H1 (cell line): Measurements from ENCODE around the gene PHF10. TPM values are rescaled to one million over a fixed set of nuclear protein-coding genes. Genes with fewer than 3 reads are reported as not detected.

Experiments
- BACH1 ChIP-seq: IDR thresholded peaks from 2 replicates; pipeline ENCODE4 v1.6.1; 2012; ENCODE audit warnings: low read length, improper control_type of control experiment
- E2F6 ChIP-seq: IDR thresholded peaks from 2 replicates; pipeline ENCODE4 v1.6.1; 2012; ENCODE audit warnings: inconsistent platforms
- EGR1 ChIP-seq: IDR thresholded peaks from 2 replicates; pipeline ENCODE4 v1.6.1; 2011; ENCODE audit warnings: low read depth, low read length, borderline replicate concordance
- MAFK ChIP-seq: IDR thresholded peaks from 2 replicates; pipeline ENCODE4 v1.6.1; 2012; ENCODE audit warnings: low read depth, mild to moderate bottlenecking, improper control_type of control experiment, low read length
- SIN3A ChIP-seq, 2 experiments: IDR thresholded peaks in 1 of 2; conservative IDR thresholded peaks in 1 of 2; 2 replicates each; pipeline ENCODE4 v1.6.1; 2011 to 2012; ENCODE audit warnings: low read length in 2 of 2, improper control_type of control experiment in 1 of 2, low read depth in 1 of 2, mild to moderate bottlenecking in 1 of 2
- SP4 ChIP-seq: IDR thresholded peaks from 2 replicates; pipeline ENCODE4 v1.6.1; 2012; ENCODE audit warnings: low read length, inconsistent platforms
- polyA plus RNA-seq, 7 experiments: library from polyadenylated mRNA; depleted of rRNA in 3 of 7; stranded (reverse) in 5 of 7; unstranded in 2 of 7; fragments of >200 nt in 5 of 7; fragments of 200-250 nt in 2 of 7; gene quantifications; 1 replicate in 5 of 7; 2 replicates in 1 of 7; 4 replicates in 1 of 7; pipeline versions ENCODE4 v1.2.1 to v1.2.3, GENCODE V29; 2011 to 2013; ENCODE audit warnings: missing spikeins in 2 of 7, mixed read lengths in 2 of 7
- total RNA-seq: library from RNA; stranded (reverse); fragmentation: NEBNext Ultra II Directional; extraction: Animal tissue kit (Norgen Biotek cat#: 25700); gene quantifications from 2 replicates; pipeline ENCODE4 v1.2.1, GENCODE V29; 2021

PHF10 gene
- total and polyA plus RNA-seq, 2 of the 8 experiments (the other 6 are each of a cell fraction or from before 2014, with no cell fraction given): 15.6 to 51.1 TPM

- no peak for TF ChIP-seq E2F6
- TF ChIP-seq MAFK: no peak
- TF ChIP-seq EGR1: no peak
- no peak for TF ChIP-seq SP4
- TF ChIP-seq SIN3A (conservative IDR thresholded peaks at IDR 0.05 in 1 of 2, IDR thresholded peaks at IDR 0.05 in 1 of 2; ENCODE audit: low read depth in 1 of 2, low read length in 2 of 2): no peak
- TF ChIP-seq BACH1: no peak
Observed at GRCh38 chr6:169675011-169675410, 49.3 kb downstream of the PHF10 start (continued).
